ENCODE measurements around the gene NLRP13.
"Not testable (repeated sequence)": the region's sequence is repeated elsewhere in the genome, so short reads cannot be mapped to it uniquely, and the experiment has no call there.

NLRP13 gene

GRCh38 chr19:55931936-55932386, at the start of gene NLRP13:
Gene NLRP13, minus strand, starts transcription at chr19:55932336. Its CDS starts 25 bp downstream, at chr19:55932311.
- DNase-seq: no peak

- DNase-seq: no peak
Measured at GRCh38 chr19:55980415-55980814, 48.3 kb upstream of the NLRP13 start.

GRCh38 chr19:55973982-55974381, 41.8 kb upstream of the NLRP13 start:
- no peak for DNase-seq

- no peak for DNase-seq
Measured at GRCh38 chr19:55962186-55962585, 30.1 kb upstream of the NLRP13 start.

- no peak for DNase-seq
Measured at GRCh38 chr19:55959996-55960675, 28.0 kb upstream of the NLRP13 start.

- DNase-seq: no peak
Measured at GRCh38 chr19:55958356-55958755, 26.2 kb upstream of the NLRP13 start.

GRCh38 chr19:55956431-55956830, 24.3 kb upstream of the NLRP13 start:
- no peak for DNase-seq

- not testable (repeated sequence) for DNase-seq
Measured at GRCh38 chr19:55950566-55950965, 18.4 kb upstream of the NLRP13 start.

GRCh38 chr19:55947532-55947931, 15.4 kb upstream of the NLRP13 start, which contains the start of gene NLRP8:
Gene NLRP8, plus strand, starts transcription at chr19:55947832.
- DNase-seq: no peak

- DNase-seq: no peak
Measured at GRCh38 chr19:55940306-55940705, 8.2 kb upstream of the NLRP13 start.

- no peak for DNase-seq
Measured at GRCh38 chr19:55939206-55939605, 7.1 kb upstream of the NLRP13 start.

- DNase-seq: no peak
Measured at GRCh38 chr19:55935206-55935605, 3.1 kb upstream of the NLRP13 start.

- no peak for DNase-seq
Measured at GRCh38 chr19:55930996-55931515, 1.1 kb downstream of the NLRP13 start.

GRCh38 chr19:55929258-55929657, 2.9 kb downstream of the NLRP13 start:
- not testable (repeated sequence) for DNase-seq

GRCh38 chr19:55927991-55928390, 4.1 kb downstream of the NLRP13 start:
- no peak for DNase-seq

GRCh38 chr19:55923556-55923955, 8.6 kb downstream of the NLRP13 start:
- DNase-seq: no peak

- no peak for DNase-seq
Measured at GRCh38 chr19:55913643-55914268, 18.4 kb downstream of the NLRP13 start.

GRCh38 chr19:55912916-55913315, 19.2 kb downstream of the NLRP13 start:
- DNase-seq: no peak

- DNase-seq: no peak
Measured at GRCh38 chr19:55909801-55910200, 22.3 kb downstream of the NLRP13 start.

GRCh38 chr19:55907746-55908145, 24.4 kb downstream of the NLRP13 start:
- no peak for DNase-seq

GRCh38 chr19:55907286-55907685, 24.9 kb downstream of the NLRP13 start:
- DNase-seq: no peak

- DNase-seq: no peak
Measured at GRCh38 chr19:55902080-55902751, 29.9 kb downstream of the NLRP13 start.

- DNase-seq: no peak
Measured at GRCh38 chr19:55901369-55902079, 30.6 kb downstream of the NLRP13 start.
